22Rv1 (cell line): ENCODE measurements around the gene USP32.

Experiments
- ZFX ChIP-seq: fragments of 450-650 bp; IDR thresholded peaks from 2 replicates; pipeline ENCODE4 v1.6.1; 2017; ENCODE audit warnings: antibody characterized with exemption, borderline replicate concordance
- TF ChIP-seq, protein P1 (sequence below): fragments of 450-650 bp; IDR thresholded peaks from 2 replicates; pipeline ENCODE4 v1.5.1; 2017; ENCODE audit warnings: mild to moderate bottlenecking

DNA sequence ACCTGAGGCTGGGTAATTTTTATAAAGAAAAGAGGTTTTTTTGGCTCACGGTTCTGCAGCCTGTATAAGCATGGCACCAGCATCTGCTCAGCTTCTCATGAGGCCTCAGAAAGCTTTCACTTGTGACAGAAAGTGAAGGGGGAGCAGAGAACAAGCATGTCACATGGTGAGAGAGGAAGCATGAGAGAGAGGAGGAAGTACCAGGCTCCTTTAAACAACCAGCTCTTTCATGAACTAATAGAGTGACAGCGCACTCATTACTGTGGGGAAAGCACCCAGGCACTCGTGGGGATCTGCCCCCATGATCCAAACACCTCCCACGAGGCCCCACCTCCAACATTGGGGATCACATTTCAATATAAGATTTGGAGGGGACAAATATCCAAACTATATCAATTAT lies 86.8 kb downstream of the USP32 start:
- TF ChIP-seq, protein P1, sequence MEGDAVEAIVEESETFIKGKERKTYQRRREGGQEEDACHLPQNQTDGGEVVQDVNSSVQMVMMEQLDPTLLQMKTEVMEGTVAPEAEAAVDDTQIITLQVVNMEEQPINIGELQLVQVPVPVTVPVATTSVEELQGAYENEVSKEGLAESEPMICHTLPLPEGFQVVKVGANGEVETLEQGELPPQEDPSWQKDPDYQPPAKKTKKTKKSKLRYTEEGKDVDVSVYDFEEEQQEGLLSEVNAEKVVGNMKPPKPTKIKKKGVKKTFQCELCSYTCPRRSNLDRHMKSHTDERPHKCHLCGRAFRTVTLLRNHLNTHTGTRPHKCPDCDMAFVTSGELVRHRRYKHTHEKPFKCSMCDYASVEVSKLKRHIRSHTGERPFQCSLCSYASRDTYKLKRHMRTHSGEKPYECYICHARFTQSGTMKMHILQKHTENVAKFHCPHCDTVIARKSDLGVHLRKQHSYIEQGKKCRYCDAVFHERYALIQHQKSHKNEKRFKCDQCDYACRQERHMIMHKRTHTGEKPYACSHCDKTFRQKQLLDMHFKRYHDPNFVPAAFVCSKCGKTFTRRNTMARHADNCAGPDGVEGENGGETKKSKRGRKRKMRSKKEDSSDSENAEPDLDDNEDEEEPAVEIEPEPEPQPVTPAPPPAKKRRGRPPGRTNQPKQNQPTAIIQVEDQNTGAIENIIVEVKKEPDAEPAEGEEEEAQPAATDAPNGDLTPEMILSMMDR, result no peak
- TF ChIP-seq ZFX, result no peak
